ENCODE data around the gene GALNT18.

GRCh38 chr11:11493698-11494097, 128.1 kb downstream of the GALNT18 start:
- TF ChIP-seq POLR2A (IDR thresholded peaks at IDR 0.05) (no peak), CTCF (IDR thresholded peaks at IDR 0.05) (no peak)

Data from ovary (tissue), 3 donors.